Measurements from ENCODE around the gene DVL1. TPM values are rescaled to one million over a fixed set of nuclear protein-coding genes. Genes with fewer than 3 reads are reported as not detected.

Gene DVL1
- total RNA-seq, 1 donor from 2014 or later: 55.0 TPM

GRCh38 chr1:1374929-1375662 is 25.9 kb upstream of the DVL1 start, which contains the start of gene AURKAIP1:
AURKAIP1 (minus strand) TSS chr1:1375207; CDS start chr1:1374756, 451 bp downstream.
- peak within 1 kb of the TSS; percentile 93 for H3K27ac Mint-ChIP-seq (ENCODE audit: unreplicated experiment)
- Histone ChIP-seq H3K4me2 (ENCODE audit: low read length) (peak within 1 kb of the TSS; percentile 91), H4K20me1 (ENCODE audit: insufficient read depth, low read length) (peaks cover 26% of the 10 kb centered on the region), H2AFZ (ENCODE audit: low read depth, low read length) (peak within 1 kb of the TSS; percentile 61), H3K27me3 (ENCODE audit: insufficient read depth, low read length) (no peaks in the 10 kb centered on the region), H3K9me3 (ENCODE audit: insufficient read depth, low read depth, low read length) (no peaks in the 10 kb centered on the region), H3K79me2 (ENCODE audit: insufficient read depth, low read length) (peaks cover 34% of the 10 kb centered on the region), H3K36me3 (ENCODE audit: insufficient read depth, low read length) (peaks cover 3% of the 10 kb centered on the region), H3K4me3 (ENCODE audit: insufficient read depth, low read depth, low read length) (peak within 1 kb of the TSS; percentile 78), H3K4me1 (ENCODE audit: insufficient read depth, low read length) (peaks cover 18% of the 10 kb centered on the region), H3K9ac (ENCODE audit: low read length) (peak within 1 kb of the TSS; percentile 94), H3K27ac (ENCODE audit: low read depth, low read length) (peak within 1 kb of the TSS; percentile 83)
- no peak for TF ChIP-seq CTCF (IDR thresholded peaks at IDR 0.05; ENCODE audit: insufficient read depth, low read depth, low read length)
- TF ChIP-seq EZH2 (IDR thresholded peaks at IDR 0.05; ENCODE audit: insufficient read depth, low read length): no peak
- H3K27me3 Mint-ChIP-seq (ENCODE audit: low read depth, unreplicated experiment): no peaks in the 10 kb centered on the region
- H3K4me1 Mint-ChIP-seq (ENCODE audit: low read depth, unreplicated experiment): peaks cover 10% of the 10 kb centered on the region
- H3K9me3 Mint-ChIP-seq (ENCODE audit: unreplicated experiment): no peaks in the 10 kb centered on the region
- peaks cover 2% of the 10 kb centered on the region for H3K36me3 Mint-ChIP-seq (ENCODE audit: low read depth, unreplicated experiment)
- H3K4me3 Mint-ChIP-seq (ENCODE audit: unreplicated experiment): peak within 1 kb of the TSS; percentile 87
- FAIRE-seq: peak; percentile 93
- peak; percentile 99 for DNase-seq (ENCODE audit: low read depth)

- H3K36me3 Mint-ChIP-seq (ENCODE audit: low read depth, unreplicated experiment): peaks cover 2% of the 10 kb centered on the region
- no peaks in the 10 kb centered on the region for H3K9me3 ChIP-seq (ENCODE audit: insufficient read depth, low read depth, low read length)
- H3K27me3 Mint-ChIP-seq (ENCODE audit: low read depth, unreplicated experiment): no peaks in the 10 kb centered on the region
- H3K4me2 ChIP-seq (ENCODE audit: low read length): peak overlapping the region; percentile 91
- TF ChIP-seq EZH2 (IDR thresholded peaks at IDR 0.05; ENCODE audit: insufficient read depth, low read length) (no peak), CTCF (IDR thresholded peaks at IDR 0.05; ENCODE audit: insufficient read depth, low read depth, low read length) (no peak)
- peaks cover 34% of the 10 kb centered on the region for H3K79me2 ChIP-seq (ENCODE audit: insufficient read depth, low read length)
- H3K9ac ChIP-seq (ENCODE audit: low read length): peak overlapping the region; percentile 94
- no peaks in the 10 kb centered on the region for H3K9me3 Mint-ChIP-seq (ENCODE audit: unreplicated experiment)
- DNase-seq (ENCODE audit: low read depth) (no peak), FAIRE-seq (no peak)
- H3K27ac ChIP-seq (ENCODE audit: low read depth, low read length): peak overlapping the region; percentile 81
- H3K36me3 ChIP-seq (ENCODE audit: insufficient read depth, low read length): peaks cover 3% of the 10 kb centered on the region
- peaks cover 26% of the 10 kb centered on the region for H4K20me1 ChIP-seq (ENCODE audit: insufficient read depth, low read length)
- H3K4me1 ChIP-seq (ENCODE audit: insufficient read depth, low read length): peaks cover 18% of the 10 kb centered on the region
- peak overlapping the region; percentile 78 for H3K4me3 ChIP-seq (ENCODE audit: insufficient read depth, low read depth, low read length)
- H3K27ac Mint-ChIP-seq (ENCODE audit: unreplicated experiment): no peak overlapping the region
- peak overlapping the region; percentile 61 for H2AFZ ChIP-seq (ENCODE audit: low read depth, low read length)
- H3K4me1 Mint-ChIP-seq (ENCODE audit: low read depth, unreplicated experiment): peaks cover 10% of the 10 kb centered on the region
- peak overlapping the region; percentile 86 for H3K4me3 Mint-ChIP-seq (ENCODE audit: unreplicated experiment)
- H3K27me3 ChIP-seq (ENCODE audit: insufficient read depth, low read length): no peaks in the 10 kb centered on the region
These were observed 25.3 kb upstream of the DVL1 start for GRCh38 chr1:1374589-1374928.
